HG03196 (cell line): ENCODE results near the gene DGKG.

Source experiments
- ATAC-seq: cut with Tn5 transposase; IDR thresholded peaks from one replicate; pipeline ENCODE4 v1.9.1; 2021; ENCODE audit not compliant: unreplicated experiment

The DGKG gene

GRCh38 chr3:186151077-186151971 lies 210.7 kb downstream of the DGKG start:
- ATAC-seq = no peak

DNA sequence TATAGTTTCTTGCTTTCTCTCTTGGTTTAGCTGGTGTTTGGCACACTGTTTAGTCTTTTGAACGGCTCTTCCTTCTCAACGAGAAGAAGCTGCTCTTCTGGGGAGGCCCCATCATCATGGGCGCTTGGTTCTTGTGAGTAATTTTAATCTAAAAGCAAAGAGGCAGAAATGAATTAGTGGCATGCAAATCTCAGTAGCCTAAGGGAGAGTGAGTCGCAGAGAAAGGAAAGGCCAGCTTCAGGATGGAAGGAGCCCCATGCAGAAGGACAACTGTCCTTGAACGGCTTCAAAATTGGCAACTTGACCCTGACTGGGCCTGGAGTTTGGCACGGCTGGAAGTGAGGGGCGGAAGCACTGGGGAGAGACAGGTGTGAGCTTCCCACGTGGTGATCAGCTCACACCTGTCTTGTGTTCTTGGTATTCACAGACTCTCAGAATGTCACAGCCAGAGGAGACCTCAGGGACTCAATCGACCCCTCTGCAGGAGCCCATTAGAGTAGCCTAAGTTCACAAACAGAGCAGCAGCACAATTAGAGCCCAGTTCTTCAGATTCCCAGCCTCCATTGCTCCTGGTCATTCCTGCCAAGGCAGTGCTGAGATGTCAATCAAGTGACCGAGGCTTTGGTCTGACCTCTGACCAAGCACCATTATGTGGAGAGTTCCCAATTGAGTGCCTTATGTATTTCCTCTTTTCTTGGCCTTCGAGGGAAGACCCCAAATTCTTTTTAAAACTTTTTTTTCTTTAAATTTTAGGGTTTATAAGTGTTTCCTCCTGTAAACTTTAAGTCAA lies 211.8 kb downstream of the DGKG start:
- no peak for ATAC-seq

GRCh38 chr3:186149319-186149960 lies 212.6 kb downstream of the DGKG start:
- ATAC-seq = no peak

- ATAC-seq = no peak
These were observed 217.8 kb downstream of the DGKG start for GRCh38 chr3:186144257-186144656.

DNA sequence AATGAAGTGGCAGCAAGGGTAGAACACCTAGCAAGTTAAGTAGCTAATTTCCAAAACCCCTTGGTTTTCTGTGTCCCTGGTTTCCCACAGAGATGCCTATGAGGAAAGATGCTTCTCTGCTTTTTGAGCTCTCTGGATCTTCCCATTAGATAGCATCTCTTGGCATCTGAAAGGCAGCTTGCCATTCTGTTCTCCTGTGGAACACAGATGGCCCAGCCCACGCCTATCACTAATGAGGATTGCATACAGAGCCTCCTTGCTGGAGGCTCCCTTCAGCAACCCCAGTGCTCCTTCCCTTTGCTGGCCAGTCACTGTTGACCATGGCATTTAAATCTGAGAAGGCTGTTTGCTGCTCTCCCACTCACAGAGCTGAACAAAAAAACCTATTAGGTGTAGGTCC lies 218.8 kb downstream of the DGKG start:
- no peak for ATAC-seq

DNA sequence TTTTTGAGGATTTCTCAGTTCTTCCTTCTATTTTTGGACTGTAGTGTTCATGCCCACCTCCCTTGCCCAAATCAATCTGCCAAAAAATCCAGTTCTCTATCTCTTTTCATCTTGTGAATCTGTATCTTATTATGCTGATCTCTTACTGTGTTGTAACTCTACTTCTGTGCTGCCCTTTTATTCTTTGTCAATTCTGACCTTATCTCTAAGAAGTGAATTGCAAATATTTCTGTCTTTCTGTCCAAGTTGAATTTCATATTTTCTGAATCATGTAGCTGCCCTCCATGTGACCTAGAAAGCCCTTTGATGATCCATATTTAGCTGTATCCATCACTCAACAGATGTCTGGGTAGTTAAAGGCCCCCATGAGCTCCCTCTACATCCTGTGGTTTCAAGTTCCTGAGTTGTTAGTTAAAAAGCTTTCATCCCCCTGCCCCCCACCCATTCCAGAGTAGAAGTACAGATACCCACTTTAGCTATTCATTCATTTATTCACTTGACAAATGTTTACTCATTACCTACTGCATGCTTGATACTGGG lies 219.6 kb downstream of the DGKG start:
- no peak for ATAC-seq

DNA sequence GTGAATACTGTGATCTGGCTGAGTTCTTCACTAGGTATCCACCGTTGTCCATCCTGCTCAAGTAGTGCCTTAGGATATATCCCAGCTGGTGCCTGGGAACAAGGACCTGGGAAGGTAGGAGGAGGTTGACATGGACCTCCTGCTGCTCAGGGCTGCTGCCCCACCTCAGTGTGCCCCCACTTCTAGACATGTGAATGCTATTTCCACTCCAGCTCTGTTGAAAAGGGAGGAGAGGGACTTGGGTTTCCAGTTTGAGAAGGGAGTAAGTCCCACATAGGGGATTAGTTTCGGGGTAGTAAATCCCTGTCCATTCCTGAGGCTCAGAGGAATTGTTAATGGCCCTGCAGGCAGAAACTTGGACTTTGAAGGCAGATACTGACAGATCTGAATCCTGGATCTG lies 220.2 kb downstream of the DGKG start:
- no peak for ATAC-seq

- ATAC-seq = no peak
These were observed 223.6 kb downstream of the DGKG start for GRCh38 chr3:186138272-186138981.

- ATAC-seq = no peak
These were observed 224.9 kb downstream of the DGKG start for GRCh38 chr3:186137051-186137685.

GRCh38 chr3:186133980-186134379 lies 228.1 kb downstream of the DGKG start:
- no peak for ATAC-seq

- ATAC-seq = no peak
These were observed 229.5 kb downstream of the DGKG start for GRCh38 chr3:186132487-186132886.

GRCh38 chr3:186129206-186129605 lies 232.8 kb downstream of the DGKG start:
- ATAC-seq = no peak

DNA sequence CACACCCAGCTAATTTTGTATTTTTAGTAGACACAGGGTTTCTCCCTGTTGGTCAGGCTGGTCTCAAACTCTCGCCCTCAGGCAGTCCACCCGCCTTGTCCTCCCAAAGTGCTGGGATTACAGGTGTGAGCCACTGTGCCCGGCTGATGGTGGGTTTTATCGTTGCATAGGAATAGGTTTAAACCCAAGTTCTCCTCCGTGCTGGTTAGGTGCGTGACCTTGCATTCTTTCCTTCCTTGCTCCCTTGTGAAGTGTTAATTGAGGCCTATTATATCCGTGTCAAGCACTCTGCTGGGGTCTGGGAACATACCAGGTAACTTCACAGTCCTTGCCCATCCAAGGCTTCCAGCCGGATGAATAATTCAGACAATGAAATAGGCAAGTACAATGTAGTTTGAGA lies 233.9 kb downstream of the DGKG start:
- ATAC-seq = no peak

- no peak for ATAC-seq
These were observed 234.6 kb downstream of the DGKG start for GRCh38 chr3:186127463-186127862.

- ATAC-seq = no peak
These were observed 236.9 kb downstream of the DGKG start for GRCh38 chr3:186125118-186125517.

GRCh38 chr3:186124592-186124991 lies 237.4 kb downstream of the DGKG start:
- ATAC-seq = no peak

- ATAC-seq = no peak
These were observed 239.0 kb downstream of the DGKG start for GRCh38 chr3:186123012-186123411.

- no peak for ATAC-seq
These were observed 240.1 kb downstream of the DGKG start for GRCh38 chr3:186121968-186122367.

DNA sequence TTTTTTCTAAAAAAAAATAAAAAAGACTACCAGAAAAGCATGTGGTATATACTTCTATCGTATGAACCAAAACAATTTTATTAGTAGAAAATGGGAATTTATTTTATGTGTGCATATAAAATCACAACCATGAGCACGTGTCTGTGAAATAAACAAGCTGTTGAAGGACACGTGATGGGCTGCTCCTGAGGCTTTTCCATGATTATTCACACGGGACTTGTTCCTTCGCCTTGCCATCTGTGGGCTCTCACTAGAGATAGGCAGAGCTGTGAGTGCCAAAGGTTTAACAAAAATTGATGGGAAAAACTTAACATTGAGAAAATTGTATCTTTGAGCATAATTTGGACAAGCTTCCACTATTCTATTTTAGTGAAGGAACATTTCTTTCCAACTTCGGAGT lies 240.8 kb downstream of the DGKG start:
- no peak for ATAC-seq

- no peak for ATAC-seq
These were observed 242.5 kb downstream of the DGKG start for GRCh38 chr3:186119499-186119898.
